Effector memory CD4-positive, alpha-beta T cell (primary cell): ENCODE results near the gene OR51T1.
"Not testable (repeated sequence)": the region's sequence is repeated elsewhere in the genome, so short reads cannot be mapped to it uniquely, and the experiment has no call there.

Experiments used
- DNase-seq, 3 donors: peaks; one replicate each; pipeline ENCODE4 v3.0.0-alpha.2; 2020
- H3K27ac ChIP-seq: 2 replicates; pipeline ENCODE4 v1.7.0; 2013; ENCODE audit warnings: mild to moderate bottlenecking, low read length, moderate library complexity; ENCODE audit not compliant: insufficient read depth, poor library complexity, severe bottlenecking
- H3K27me3 ChIP-seq: replicated peaks from 2 replicates; pipeline ENCODE4 v1.7.0; 2013; ENCODE audit warnings: mild to moderate bottlenecking, low read length; ENCODE audit not compliant: insufficient read depth, control insufficient read depth, poor library complexity, severe bottlenecking
- H3K36me3 ChIP-seq: 2 replicates; pipeline ENCODE4 v1.7.0; 2013; ENCODE audit warnings: mild to moderate bottlenecking, low read length, moderate library complexity; ENCODE audit not compliant: control insufficient read depth, insufficient read depth
- H3K4me1 ChIP-seq: 2 replicates; pipeline ENCODE4 v1.7.0; 2013; ENCODE audit warnings: low read length, mild to moderate bottlenecking; ENCODE audit not compliant: control insufficient read depth, insufficient read depth, poor library complexity, severe bottlenecking
- H3K4me3 ChIP-seq: 2 replicates; pipeline ENCODE4 v1.7.0; 2013; ENCODE audit warnings: low read length, low read depth, mild to moderate bottlenecking; ENCODE audit not compliant: insufficient read depth, poor library complexity, severe bottlenecking
- H3K9me3 ChIP-seq: 2 replicates; pipeline ENCODE4 v1.7.0; 2013; ENCODE audit warnings: mild to moderate bottlenecking, low read length, moderate library complexity; ENCODE audit not compliant: control insufficient read depth
- total RNA-seq, 3 donors: gene quantifications; one replicate each; lab custom pipeline; 2026; lab: John Stamatoyannopoulos, UW

Gene OR51T1, protein sequence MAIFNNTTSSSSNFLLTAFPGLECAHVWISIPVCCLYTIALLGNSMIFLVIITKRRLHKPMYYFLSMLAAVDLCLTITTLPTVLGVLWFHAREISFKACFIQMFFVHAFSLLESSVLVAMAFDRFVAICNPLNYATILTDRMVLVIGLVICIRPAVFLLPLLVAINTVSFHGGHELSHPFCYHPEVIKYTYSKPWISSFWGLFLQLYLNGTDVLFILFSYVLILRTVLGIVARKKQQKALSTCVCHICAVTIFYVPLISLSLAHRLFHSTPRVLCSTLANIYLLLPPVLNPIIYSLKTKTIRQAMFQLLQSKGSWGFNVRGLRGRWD
- total RNA-seq, result 0 reads per million in 3 donors

DNA sequence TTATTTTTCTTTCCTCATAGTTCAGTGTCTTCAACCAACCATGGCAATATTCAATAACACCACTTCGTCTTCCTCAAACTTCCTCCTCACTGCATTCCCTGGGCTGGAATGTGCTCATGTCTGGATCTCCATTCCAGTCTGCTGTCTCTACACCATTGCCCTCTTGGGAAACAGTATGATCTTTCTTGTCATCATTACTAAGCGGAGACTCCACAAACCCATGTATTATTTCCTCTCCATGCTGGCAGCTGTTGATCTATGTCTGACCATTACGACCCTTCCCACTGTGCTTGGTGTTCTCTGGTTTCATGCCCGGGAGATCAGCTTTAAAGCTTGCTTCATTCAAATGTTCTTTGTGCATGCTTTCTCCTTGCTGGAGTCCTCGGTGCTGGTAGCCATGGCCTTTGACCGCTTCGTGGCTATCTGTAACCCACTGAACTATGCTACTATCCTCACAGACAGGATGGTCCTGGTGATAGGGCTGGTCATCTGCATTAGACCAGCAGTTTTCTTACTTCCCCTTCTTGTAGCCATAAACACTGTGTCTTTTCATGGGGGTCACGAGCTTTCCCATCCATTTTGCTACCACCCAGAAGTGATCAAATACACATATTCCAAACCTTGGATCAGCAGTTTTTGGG, at the start of gene OR51T1:
OR51T1 (plus strand) TSS at position 41 of the 641 bp plus-strand sequence; CDS start at position 41, 0 bp downstream.
- H3K27ac ChIP-seq, result no peak within 1 kb of the TSS
- H3K36me3 ChIP-seq, result no peaks in the 10 kb centered on the region
- H3K4me1 ChIP-seq, result no peaks in the 10 kb centered on the region
- no peaks in the 10 kb centered on the region for H3K27me3 ChIP-seq
- DNase-seq, result no peak
- H3K9me3 ChIP-seq, result no peaks in the 10 kb centered on the region
- no peak within 1 kb of the TSS for H3K4me3 ChIP-seq

DNA sequence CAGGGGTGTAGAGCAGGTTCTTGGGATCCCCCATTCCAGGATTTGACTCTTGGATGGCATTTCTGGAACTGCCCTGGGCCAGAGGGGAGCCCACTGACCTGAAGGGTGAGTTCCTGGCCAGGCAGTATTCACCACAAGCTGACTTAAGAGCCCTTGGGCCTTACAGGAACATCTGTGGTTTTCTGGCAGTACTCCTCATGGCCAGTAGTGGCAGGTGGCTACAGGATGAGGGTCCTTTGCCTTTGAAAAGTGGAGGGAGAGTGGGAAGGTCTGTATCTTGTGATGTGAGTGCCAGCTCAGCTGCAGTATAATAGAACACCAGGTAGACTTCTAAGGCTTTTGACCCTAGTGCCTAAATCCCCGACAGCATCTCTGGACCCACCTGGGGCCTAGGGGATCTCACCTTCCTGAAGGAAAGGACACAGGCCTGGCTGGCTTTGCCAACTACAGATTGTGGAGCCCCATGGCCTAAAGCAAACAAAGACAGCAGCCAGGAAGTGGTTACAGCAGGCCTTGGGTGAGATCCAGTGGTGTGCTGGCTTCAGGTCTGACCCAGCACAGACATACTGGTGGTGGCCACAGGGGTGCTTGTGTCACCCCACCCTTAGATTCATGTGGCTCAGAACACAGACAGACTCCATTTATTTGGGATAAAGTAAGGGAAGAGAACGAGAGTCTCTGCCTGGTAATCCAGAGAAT, 41.7 kb upstream of the OR51T1 start:
- Histone ChIP-seq H3K4me3 (no peak overlapping the region), H3K36me3 (no peaks in the 10 kb centered on the region), H3K27me3 (no peaks in the 10 kb centered on the region), H3K27ac (no peak overlapping the region), H3K9me3 (no peaks in the 10 kb centered on the region), H3K4me1 (no peaks in the 10 kb centered on the region)
- DNase-seq, result no peak

DNA sequence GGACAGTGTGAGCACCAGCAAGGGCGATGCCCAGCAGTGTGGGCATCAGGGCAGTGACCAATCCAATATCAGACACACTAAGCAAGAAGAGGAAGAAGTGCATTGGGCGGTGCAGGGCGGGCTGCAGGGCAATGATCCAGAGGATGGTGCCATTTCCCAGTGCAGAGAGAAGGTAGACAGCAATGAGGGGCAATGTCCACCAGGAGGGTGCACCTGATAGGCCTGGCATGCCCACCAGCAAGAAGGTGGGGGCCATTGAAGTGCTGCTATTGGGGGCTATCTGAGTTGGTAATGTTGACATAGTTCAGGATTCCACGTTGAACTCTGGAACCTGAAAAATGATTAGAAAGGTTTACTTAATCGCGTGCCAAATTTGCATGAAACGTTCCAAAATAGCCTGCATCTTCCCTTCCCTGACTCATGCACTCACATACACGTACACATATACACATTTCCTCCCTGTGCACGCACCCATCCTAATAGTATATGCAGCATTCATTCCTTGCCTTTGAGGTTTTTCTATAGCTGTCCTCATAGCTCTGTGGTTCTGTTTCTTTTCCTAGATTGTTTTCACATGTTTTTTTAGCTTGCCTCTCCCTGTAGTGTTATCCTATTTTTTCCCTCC, 32.7 kb upstream of the OR51T1 start, which contains the start of gene OR51S1:
OR51S1 (minus strand) TSS at position 301 of the 625 bp plus-strand sequence; CDS start at position 301, 0 bp downstream.
- no peak within 1 kb of the TSS for H3K27ac ChIP-seq
- no peaks in the 10 kb centered on the region for H3K27me3 ChIP-seq
- H3K9me3 ChIP-seq, result no peaks in the 10 kb centered on the region
- no peaks in the 10 kb centered on the region for H3K4me1 ChIP-seq
- H3K36me3 ChIP-seq, result no peaks in the 10 kb centered on the region
- no peak for DNase-seq
- H3K4me3 ChIP-seq, result no peak within 1 kb of the TSS

DNA sequence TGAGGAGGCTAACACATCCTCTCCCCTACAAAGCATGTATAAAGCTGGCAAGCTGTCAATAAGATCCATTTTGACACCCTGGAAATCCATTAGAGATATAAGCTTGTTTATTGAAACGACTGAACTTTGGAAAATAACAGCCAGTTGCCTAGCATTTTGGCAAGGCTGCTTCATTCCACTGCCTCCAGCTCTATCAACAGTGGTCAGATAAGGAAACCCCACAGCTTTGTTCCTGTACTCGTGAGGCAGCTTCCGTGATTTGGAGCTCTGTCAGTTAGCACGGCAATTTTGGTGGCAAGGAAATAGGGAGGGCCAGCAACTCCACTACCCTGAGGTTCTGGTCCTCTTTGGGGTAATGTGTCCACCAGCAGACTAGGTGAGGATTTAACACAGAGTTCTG, 30.7 kb upstream of the OR51T1 start:
- Histone ChIP-seq H3K27ac (no peak overlapping the region), H3K27me3 (no peaks in the 10 kb centered on the region), H3K9me3 (no peaks in the 10 kb centered on the region), H3K4me3 (no peak overlapping the region), H3K4me1 (no peaks in the 10 kb centered on the region), H3K36me3 (no peaks in the 10 kb centered on the region)
- DNase-seq, result no peak

DNA sequence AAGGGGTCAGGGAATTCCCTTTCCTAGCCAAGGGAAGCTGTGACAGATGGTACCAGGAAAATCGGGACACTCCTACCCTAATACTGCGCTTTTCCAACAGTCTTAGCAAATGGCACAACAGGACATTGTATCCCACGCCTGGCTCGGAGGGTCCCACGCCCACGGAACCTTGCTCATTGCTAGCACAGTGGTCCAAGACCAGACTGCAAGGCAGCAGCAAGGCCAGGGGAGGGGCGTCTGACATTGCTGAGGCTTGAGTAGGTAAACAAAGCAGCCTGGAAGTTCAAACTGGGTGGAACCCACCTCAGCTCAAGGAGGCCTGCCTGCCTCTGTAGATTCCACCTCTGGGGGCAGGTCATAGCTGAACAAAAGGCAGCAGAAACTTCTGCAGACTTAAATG, 27.4 kb upstream of the OR51T1 start:
- not testable (repeated sequence) for H3K9me3 ChIP-seq, H3K27ac ChIP-seq, H3K4me1 ChIP-seq, H3K36me3 ChIP-seq, H3K4me3 ChIP-seq, DNase-seq, H3K27me3 ChIP-seq

DNA sequence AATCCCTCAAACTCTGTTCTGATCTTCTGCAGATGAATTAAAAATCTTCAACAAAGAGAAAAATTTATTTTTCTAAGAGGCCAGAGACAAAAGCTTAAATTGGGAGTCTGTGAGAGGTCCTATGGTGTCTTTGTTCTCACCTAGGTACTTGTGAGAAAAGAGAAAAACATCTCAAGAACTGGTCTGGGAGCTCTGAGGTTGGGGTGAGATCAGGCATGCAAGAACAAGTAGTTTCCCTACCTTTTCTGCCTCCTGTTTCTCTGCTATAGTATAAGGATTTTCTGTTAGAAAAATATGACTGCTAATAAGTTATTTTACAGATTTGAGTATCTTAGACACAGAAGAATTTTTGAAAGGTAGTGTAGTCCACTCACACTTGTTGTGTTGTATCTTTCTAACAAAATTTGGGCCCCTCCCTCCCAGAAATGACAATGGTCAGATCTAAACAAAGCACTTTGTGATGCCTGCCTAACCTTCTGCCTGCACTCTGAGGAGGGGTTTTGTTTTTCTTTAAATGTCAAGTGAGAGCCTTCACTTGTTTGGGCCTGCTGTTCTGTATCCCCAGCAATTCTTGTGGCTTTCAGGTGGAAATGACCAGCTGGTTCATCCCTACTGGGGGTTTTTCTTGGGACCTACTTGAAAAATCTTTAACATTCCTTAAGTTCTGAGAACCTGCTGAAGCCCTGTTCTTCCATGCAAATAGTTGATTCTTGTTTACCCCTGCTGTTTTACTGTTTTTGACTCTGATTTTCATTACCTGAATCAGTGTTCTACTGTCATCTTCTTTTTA, 19.1 kb upstream of the OR51T1 start:
- H3K36me3 ChIP-seq, result no peaks in the 10 kb centered on the region
- H3K4me3 ChIP-seq, result no peak overlapping the region
- no peaks in the 10 kb centered on the region for H3K9me3 ChIP-seq
- DNase-seq, result no peak
- H3K27me3 ChIP-seq, result no peaks in the 10 kb centered on the region
- H3K4me1 ChIP-seq, result no peaks in the 10 kb centered on the region
- no peak overlapping the region for H3K27ac ChIP-seq

DNA sequence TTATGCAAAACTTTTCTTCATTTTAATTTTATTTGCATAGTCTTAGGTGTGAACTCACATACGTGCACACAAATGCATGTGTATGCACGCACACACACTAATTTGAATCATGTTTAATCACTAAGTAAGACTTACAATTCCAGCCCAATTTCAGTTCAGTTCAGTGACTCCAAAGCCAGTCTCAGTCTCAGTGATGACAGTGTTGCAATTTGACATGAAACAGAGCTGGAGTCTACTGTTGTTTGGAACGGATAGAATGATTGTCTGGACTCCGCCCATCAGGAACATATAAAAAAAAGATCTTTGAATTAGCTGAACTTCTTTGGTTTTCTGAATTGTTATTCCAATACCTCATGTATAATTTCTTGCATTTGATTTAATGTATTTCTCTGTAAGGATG, 17.8 kb upstream of the OR51T1 start:
- Histone ChIP-seq H3K4me3 (no peak overlapping the region), H3K9me3 (no peaks in the 10 kb centered on the region), H3K36me3 (no peaks in the 10 kb centered on the region), H3K27me3 (no peaks in the 10 kb centered on the region), H3K4me1 (no peaks in the 10 kb centered on the region), H3K27ac (no peak overlapping the region)
- no peak for DNase-seq

DNA sequence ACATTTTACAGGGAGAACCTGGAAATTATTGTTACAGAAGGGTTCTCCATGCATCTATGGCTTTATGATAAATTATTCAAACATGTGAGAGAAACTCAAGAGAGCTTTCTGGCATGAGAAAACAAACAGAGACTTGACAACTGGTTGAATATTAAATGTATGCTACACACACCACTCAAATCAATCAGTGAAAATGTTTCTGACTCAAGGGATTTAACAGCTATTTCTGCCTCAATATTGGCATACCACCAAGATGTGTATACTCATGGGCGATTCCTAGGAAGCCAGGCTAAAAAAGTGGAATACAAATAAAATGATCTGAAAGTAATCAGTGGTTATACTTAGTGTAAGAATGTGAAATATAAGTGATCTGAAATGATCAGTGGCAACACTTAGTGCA, 15.8 kb upstream of the OR51T1 start:
- DNase-seq, result no peak
- no peak overlapping the region for H3K27ac ChIP-seq
- no peaks in the 10 kb centered on the region for H3K4me1 ChIP-seq

DNA sequence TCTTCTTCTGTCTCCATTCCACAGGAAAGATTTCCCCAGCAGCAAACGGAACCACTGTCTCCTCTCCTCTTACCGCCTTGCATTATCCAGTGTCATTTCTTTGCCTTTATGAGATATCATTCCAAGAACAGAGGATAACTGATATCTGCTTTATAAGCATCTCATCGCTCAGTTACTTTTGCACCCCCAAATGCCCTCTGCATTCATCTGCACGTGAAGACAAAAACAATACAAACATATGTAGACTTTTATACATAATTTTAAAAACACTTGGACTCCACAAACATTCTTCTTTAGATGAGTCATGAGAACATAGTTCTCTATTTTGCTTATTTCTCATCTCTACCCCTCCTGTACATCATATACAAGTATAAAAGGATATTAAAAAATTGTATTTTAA, 512 bp upstream of the OR51T1 start:
- Histone ChIP-seq H3K27me3 (no peaks in the 10 kb centered on the region), H3K4me3 (no peak overlapping the region), H3K36me3 (no peaks in the 10 kb centered on the region), H3K9me3 (no peaks in the 10 kb centered on the region), H3K27ac (no peak overlapping the region), H3K4me1 (no peaks in the 10 kb centered on the region)
- no peak for DNase-seq

More for the DNA sequence above, 15.8 kb upstream of the OR51T1 start:
- H3K9me3 ChIP-seq, result no peaks in the 10 kb centered on the region
- no peaks in the 10 kb centered on the region for H3K36me3 ChIP-seq
- no peak overlapping the region for H3K4me3 ChIP-seq
- no peaks in the 10 kb centered on the region for H3K27me3 ChIP-seq
